HEK293T (cell line): ENCODE measurements around the gene UPP1.

Source experiments
- BHLHE40 ChIP-seq: fragments of 450-650 bp; IDR thresholded peaks from 2 replicates; pipeline ENCODE4 v1.6.1; 2016; ENCODE audit warnings: mild to moderate bottlenecking, moderate library complexity, borderline replicate concordance
- FOXA1 ChIP-seq: fragments of 450-650 bp; IDR thresholded peaks from 2 replicates; pipeline ENCODE4 v1.6.1; 2016; ENCODE audit warnings: mild to moderate bottlenecking
- FOXK2 ChIP-seq: fragments of 450-650 bp; IDR thresholded peaks from 2 replicates; pipeline ENCODE4 v1.6.1; 2016; ENCODE audit warnings: mild to moderate bottlenecking
- FOXM1 ChIP-seq: fragments of 450-650 bp; IDR thresholded peaks from 2 replicates; pipeline ENCODE4 v1.6.1; 2017; ENCODE audit warnings: mild to moderate bottlenecking, borderline replicate concordance
- L3MBTL2 ChIP-seq: fragments of 450-650 bp; conservative IDR thresholded peaks from 2 replicates; pipeline ENCODE4 v1.6.1; 2016; ENCODE audit warnings: mild to moderate bottlenecking
- NFRKB ChIP-seq: fragments of 450-650 bp; IDR thresholded peaks from 2 replicates; pipeline ENCODE4 v1.6.1; 2016; ENCODE audit warnings: mild to moderate bottlenecking, moderate library complexity
- SP1 ChIP-seq: fragments of 450-650 bp; IDR thresholded peaks from 2 replicates; pipeline ENCODE4 v1.6.1; 2017
- SUZ12 ChIP-seq: fragments of 450-650 bp; IDR thresholded peaks from 2 replicates; pipeline ENCODE4 v1.6.1; 2016; ENCODE audit warnings: mild to moderate bottlenecking
- TARDBP ChIP-seq: fragments of 450-650 bp; IDR thresholded peaks from 2 replicates; pipeline ENCODE4 v1.6.1; 2016
- ZNF384 ChIP-seq: fragments of 450-650 bp; IDR thresholded peaks from 2 replicates; pipeline ENCODE4 v1.6.1; 2016

DNA sequence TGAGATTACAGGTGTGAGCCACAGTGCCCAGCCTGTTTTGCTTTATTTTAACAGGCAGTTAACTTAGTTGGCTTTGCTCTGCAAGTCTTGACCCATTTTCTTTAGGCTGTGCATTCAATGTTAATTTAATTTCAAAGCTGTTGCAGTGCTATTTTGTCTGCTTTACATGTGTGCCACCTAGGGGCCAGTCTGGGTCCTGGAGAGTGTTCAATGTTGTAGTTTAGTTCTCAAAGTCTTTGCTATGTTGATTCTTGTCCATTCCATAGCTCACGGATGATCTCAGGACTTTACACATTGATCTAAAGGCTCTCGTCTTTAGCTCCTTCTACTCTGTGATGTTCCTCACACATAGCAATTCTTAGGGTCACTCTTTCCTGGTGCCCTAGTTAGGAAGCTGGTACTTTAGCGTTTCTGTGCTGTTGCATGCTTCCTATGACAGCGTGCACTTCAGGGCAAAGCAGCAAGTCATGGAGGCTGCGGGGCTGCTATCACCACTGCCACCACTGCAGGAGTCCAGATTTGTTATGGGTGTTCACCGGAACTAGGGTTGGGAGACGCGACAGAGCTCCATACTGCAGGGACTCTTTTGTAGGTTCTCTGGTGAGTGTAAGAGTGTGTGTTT, 65.8 kb downstream of the UPP1 start:
- TF ChIP-seq SUZ12 (no peak), TARDBP (no peak), L3MBTL2 (no peak), NFRKB (no peak), BHLHE40 (no peak), ZNF384 (no peak), FOXK2 (no peak), SP1 (no peak), FOXM1 (no peak), FOXA1 (no peak)
